Dermis blood vessel endothelial cell (primary cell): ENCODE results near the gene PPP1R13B. TPM values are rescaled to one million over a fixed set of nuclear protein-coding genes. Genes with fewer than 3 reads are reported as not detected.

Experiments used
- DNase-seq: peaks from one replicate; pipeline ENCODE4 v3.0.0; 2010
- total RNA-seq: library from RNA; depleted of rRNA; stranded (reverse); fragments of >200 nt; gene quantifications from 2 replicates; pipeline ENCODE4 v1.2.3, GENCODE V29; 2014

Gene PPP1R13B
- total RNA-seq, 1 donor from 2014 or later = 20.9 TPM

DNA sequence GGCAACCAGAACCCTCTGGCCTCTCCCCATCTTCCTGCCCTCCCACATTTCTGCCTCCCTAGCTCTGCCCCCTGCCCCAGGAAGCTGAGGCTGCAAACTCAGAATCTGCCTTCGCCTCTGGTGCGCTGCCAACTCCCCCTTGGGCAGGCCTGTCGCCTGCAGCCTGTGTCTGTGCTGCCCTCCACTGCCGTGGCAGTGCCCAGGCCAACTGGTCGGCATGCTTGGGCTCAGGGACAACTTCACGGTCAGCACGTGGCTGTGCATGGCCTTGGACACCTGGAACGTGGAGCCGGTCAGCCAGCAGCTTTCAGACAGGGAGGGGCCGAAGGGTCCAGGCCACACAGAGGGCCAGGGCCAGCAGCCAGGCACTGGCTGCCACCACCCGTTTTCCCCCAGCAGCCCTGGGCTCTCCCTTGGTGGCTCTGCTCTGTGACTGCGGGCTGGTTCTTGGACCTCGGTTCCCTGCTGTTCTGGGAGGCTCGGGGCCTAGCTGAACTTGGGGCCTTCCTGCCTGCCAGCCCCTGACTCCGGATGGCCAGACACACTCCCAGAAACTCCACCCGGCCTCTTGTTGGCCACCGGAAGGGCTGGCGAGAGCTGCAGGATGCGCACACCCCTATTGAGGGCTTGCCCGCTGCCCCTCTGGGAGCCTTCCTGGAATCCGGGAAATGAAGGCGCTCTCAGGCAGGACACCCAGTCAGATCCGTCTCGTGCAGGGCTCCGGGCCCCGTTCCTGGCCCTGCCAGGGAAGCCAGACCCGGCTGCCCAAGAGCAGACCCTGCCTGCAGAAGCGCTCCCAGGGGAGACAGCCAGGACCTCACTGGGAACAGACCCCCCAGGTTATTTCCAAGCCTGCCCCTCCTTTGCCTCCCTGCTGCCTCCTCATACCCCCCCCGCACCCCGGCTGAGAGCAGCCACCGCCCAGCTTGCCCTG lies 34.2 kb upstream of the PPP1R13B start:
- DNase-seq = peak; percentile 44

DNA sequence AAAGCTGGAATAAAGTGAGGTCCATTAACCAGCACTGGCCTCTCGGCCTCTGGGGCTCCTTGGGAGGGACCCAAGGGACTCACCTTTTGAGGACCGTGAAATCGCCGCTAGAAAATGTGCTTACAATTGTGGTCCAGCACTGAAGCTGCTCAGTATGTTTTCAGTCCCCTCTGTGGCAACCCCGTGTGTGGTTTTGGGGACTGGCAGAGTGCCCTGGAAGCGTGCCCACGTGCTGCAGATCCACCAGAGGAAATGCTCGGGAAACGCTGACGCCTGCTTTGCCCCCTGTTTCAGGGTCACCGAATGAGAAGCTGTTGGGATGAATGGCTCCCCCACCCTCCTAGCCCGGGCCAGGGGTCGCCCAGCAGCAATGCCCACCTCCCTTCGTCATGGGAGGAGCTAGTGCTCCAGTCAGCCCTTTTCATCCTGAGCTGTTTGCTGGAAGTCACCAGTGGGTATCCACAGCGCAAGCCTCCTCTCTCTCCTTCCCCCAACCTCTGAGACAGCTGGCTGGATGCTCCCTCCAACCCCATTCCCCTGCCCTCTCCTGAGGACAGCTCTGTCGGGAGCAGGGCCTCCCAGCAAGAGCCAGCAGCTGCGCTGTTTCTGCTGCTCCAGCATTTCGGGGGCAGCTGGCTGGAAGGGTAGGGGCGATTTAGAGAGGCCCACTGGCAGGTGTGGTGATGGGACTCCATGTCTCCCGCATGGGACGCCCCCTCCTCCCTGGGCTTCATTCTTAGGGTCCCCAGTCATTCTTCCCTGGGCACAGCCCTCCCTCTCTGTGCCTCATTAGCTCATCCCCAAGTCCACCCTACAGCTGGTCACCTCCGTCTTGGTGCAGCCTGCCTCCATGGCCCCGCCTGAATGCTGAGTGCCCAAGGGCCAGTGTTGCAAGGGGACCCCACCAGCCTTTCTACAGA lies 33.2 kb upstream of the PPP1R13B start:
- DNase-seq = peak; percentile 50

DNA sequence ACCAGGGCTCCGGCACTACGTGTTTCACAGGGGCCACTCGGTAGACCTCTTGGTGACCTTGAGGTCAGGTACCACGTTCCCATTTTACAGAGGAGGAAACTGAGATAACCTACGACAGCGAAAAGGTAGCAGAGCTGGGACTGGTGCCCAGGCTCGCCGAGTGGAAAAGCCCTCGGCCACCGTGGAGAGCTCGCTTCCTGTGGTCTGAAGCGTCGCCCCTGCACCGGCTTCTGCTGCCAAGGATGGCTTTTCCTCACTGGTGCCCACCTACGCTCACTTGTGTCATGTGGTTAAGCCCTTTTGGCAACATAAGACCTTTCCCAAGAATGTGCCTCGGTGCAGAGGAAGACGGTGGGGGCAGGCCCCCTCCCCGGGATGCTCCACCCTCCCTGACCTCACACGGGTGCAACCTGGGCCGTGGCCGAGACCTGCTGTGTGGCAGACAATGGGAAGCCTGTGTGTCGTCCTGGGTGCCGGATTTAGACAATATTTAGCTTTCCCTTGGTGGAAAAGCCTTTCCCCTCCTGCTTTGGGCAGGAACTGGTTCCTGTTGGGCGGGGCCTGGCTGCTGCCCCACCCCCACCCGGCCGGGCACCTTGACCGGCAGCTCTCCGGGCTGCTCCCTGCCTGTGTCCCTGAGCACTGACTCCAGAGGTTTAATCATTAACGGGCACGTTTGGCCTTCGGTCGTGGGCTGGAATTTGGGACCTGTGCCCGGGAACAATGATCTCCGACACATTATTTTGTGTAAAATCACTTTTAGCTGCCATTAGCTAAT lies 32.4 kb upstream of the PPP1R13B start:
- DNase-seq = peak; percentile 31

DNA sequence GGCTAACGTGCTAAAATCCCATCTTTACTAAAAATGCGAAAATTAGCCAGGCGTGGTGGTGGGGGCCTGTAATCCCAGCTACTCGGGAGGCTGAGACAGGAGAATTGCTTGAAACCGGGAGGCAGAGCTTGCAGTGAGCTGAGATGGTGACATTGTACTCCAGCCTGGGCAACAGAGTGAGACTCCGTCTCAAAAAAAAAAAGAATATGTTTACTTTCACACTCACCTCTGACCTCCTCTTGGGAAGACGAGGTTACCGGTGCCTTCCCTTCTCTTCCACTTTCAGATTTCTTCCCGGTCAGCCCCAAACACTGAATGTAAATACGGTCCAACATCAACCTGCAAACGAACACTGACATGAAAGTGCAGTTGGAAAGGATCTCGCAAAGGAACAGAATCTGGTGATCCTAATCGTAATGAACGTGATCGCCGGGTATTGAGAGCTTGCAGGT lies 31.8 kb upstream of the PPP1R13B start:
- no peak for DNase-seq

DNA sequence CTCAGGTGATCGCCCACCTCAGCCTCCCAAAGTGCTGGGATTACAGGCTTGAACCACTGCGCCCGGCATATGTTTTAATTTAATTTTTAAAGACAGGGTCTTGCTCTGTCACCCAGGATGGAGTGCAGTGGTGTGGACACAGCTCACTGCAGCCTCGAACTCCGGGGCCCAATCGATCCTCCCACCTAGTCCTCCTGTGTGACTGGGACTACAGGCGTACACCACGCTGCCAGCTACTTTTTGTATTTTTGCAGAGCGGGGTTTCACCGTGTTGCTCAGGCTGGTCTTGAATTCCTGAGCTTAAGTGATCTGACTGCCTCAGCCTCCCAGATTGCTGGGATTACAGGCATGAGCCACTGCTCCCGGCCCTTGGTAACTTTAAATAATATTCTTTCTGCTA lies 30.8 kb upstream of the PPP1R13B start:
- DNase-seq = no peak

DNA sequence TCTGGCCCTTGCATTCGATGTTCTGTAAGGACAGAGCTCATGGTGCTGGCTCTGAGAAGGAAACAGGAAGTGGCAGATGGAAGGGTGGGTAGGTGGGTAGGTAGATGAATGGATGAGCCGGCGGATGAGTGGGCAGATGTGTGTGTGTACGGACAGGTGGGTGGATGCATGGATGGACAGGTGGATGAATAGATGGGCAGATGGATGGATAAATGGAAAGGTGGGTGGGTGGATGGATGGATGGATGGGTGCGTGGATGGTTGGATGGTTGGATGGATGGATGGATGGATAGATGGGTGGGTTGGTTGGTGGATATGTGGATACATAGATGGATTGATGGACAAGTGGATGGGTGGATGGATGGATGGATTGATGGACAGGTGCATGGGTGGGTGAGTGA lies 27.6 kb upstream of the PPP1R13B start:
- DNase-seq = no peak

DNA sequence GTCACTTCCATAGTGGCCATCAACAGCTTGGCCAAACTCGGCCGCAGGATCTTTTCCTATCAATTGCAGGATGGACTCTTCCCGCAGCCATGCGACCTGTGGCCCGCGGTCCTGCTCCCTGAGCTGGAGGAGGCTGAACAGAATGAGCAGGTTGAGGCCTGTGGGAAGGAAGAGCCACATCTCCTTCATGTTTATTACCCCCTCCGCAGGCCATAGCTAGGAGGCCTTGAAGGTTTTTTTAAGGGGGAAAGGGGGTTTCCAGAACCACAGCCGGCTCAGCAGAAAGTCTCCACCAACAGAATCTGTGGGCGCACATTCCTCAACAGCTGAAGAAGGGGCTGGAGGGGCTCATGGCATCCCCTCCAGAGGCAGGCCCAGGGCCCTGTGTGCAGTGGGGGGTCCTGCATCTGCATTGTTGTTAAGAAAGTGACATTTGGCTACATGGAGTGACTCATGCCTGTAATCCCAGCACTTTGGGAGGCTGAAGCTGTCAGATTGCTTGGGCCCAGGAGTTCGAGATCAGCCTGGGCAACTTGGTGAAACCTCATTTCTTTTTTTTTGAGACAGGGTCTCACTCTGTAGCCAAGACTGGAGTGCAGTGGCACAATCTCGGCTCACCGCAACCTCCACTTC lies 25.2 kb upstream of the PPP1R13B start:
- DNase-seq = no peak

DNA sequence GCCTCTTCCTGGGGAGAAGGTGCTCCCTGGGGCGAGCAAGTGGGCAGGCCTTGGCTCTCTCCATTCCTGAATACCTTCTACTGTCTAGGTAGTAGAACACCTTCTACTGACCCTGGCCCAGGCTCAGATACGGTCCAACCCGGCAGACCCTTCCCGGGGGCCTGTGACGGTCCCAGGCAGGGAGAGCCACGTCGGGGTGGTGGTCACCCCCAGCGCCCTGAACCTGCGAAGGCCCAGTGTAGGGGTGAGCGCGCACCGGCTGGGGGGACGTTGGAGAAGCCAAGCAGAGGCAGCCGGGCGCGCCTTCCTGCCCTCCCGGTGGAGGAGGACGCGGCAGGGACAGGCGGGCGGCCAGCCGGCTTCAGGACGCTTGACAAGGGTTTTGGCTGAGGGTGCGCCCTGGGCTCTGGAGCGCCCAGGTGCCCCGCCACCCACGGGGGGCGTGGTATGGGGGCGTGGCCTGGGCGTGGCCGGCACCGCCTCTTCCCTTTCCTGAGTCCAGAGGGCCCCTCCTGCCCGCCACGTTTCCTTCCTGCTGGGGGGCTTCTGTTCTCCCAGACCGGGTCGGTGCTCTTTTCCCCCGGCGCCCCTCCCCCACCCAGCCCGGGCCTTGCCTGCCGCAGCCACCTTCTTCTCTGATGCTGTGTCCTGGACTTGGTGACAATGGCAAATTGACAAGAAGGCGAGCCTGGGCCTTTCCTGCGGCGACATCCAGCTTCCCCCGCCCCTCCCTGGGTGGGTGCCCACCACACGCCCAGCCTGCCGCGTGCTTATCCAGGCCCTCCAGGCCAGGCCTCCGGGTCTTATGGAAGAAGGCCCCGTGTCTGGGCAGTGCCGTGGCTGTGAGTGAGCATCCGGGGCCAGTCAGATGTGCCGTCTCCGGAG lies 24.5 kb upstream of the PPP1R13B start:
- DNase-seq = peak; percentile 37

DNA sequence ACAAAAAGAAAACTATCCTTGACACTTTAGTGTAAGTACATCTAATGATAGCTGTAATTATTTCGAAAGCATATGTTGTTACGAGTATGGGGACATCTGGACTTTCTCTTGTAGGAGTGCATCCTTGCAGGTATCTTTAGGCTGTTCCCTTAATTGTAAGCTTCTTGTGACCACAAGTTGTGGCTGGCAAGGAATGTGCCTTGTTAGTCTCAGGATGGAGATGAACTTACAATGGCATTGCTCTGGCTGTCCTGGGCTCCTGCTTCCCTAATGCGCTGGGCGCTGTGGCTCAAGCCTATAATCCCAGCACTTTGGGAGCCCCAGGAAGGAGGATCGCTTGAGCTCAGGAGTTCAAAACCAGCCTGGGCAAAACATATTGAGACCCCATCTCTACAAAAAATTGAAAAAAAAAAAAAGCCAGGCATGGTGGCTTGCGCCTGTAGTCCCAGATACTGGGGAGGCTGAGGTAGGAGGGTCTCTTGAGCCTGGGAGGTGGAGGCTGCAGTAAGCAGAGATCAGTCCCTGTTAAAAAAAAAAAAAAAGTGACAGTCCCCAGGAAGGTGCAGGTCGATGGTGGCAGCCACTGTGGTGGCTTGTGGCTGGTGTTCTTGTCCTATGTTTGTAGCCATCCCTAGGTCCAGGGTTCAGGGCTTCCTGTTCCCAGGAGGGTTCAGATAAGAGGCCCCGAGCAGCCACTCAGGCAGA lies 23.7 kb upstream of the PPP1R13B start:
- no peak for DNase-seq

DNA sequence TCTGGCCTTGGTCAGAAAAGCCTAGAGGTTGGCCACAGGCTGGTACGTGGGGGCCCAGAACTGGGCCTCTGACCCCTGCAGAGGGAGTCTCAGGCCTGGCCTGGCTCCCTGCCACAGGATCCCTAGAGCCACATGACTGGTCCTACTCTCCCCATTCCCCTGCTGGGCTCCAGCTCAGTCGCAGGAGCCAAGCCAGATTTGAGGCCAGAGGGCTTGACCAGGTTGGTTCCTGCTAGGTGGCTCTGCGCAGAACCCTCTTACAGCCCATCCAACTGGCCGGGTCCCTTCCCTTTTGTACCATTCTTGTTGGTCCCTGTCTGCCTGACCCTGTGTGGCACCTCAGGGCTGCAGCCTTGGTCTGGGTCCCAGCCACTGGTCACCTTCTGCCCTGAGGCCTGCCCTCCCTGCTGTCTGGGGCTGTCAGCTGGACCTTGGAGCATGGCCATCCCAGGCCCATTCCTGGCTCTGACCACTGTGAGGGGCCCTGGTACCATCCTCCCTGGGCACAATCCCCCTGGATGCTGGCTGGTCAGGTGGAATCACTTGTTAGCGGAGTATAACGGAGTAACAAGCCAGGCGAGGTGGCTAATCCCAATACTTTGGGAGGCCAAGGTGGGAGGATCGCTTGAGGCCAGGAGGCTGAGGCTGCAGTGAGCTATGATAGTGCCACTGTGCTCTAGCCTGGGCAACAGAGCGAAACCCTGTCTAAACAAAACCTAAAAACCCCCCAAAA lies 22.9 kb upstream of the PPP1R13B start:
- DNase-seq = no peak

DNA sequence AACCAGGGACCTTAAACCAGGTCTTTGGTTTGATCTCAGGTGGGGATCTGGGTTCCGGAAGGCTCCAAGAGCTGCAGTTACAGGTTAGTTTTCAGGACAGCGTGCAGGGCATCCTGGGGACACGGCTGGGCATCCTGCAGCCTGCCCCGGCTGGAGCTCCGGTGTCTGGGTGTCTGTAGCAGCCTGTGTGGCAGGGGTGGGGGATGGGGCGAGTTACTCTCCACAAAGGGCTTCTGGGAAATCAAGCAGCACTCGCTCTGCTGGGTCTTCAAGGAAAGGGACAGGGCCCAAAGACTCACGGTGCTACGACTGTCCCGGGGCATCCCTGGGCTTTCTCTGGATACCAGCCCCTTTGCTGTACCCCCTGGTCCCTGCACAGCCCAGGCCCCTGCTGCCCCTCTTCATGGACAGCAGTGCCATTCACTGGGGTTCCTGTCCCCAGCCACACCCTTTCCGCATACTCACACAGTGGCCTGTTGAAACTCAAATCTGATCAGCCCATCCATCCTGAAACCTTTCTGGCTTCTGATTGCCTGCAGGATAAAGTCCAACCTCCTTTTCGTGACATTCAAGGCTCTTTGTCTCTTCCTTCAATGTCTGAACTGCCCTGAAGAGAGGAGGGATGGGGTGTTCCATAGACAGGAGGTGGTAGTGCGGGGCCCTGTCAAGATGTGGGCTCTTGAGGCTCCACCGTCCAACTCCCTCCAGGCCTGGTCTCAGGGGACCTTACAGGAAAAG lies 22.2 kb upstream of the PPP1R13B start:
- DNase-seq = no peak

DNA sequence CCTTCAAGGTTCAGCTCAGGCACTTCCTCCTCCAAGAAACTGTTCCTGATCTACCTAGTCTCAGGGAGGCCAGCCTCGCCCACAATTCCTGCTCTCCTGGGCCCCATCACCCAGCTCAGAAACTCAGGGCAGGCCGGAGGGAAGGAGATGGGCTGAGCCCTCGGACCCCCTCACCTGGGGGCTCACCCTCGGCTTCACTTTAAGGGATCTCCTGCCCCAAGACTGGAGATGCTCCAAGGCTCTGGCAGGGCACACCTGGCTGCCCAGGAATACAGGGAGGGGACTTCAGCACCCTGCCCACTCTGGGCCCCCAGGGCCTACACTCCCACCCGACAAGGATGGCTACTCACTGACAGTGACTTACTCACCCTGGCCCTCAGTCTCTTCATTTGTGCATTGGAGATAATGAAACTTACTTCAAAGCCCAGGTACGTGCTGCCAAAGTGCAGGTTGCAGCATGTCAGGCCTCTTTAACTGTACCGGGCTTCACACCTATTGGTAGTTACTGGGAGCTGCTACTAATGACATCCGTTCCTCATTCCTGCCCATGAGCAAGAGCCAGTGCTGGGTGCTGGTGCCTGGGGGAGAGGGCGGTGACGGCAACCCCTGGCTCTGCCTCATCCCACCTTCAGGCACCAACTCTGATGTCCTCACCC lies 21.0 kb upstream of the PPP1R13B start:
- no peak for DNase-seq

DNA sequence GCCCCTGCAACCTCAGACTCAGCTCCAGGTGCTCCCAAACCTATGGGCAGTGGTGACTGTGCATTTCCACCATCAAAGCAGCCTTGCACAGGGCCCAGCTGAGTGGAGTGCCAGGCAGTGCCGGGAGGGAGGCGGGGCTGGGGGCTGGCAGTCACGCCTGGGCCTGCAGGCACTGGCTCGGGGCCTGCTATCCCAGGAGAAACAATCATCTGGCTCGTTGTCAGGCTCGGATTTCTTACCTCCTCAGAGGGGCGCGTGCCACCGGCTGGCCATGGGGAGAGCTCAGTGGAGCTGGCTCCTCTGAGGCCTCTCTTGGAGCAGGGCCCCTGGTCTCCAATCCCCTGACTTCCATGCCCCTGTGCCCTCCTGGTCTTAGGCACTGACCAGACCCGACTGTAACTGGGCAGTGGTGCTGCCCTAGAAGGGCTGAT lies 20.2 kb upstream of the PPP1R13B start:
- no peak for DNase-seq

DNA sequence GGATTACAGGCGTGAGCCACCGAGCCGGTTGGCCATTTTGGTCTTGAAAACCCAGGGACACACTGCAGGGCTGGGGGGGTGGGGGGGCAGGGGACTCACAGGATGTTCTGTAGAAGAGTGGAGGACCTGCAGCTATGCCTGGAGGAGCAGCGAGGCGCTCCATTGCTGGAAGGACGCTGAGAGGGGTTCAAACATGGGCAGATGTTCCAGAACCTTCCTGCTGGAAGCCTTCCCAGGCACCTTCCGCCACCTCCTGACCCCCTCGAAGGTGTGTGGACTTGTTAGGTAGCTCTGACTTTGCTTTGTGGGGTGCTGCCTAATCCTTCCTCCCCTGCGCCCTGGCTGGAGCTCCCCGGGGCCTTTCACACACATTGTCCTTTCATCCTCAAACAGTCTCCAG lies 19.6 kb upstream of the PPP1R13B start:
- DNase-seq = no peak

DNA sequence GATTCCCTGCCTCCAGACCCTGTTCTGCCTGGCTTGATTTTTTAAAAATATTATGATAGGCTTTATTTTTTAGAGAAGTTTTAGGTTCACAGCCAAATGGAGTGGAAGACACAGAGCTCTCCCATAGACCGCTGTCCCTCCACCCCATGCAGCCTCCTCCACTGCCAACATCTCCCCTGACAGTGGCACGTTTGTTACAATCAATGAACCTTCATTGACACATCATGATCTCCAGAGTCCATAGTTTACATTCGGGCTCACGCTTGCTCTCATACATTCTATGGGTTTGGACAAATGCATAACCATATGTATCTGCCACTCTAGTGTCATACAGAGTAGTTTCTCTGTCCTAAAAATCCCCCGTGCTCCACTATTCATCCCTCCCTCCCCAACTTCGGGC lies 15.9 kb upstream of the PPP1R13B start:
- DNase-seq = no peak

DNA sequence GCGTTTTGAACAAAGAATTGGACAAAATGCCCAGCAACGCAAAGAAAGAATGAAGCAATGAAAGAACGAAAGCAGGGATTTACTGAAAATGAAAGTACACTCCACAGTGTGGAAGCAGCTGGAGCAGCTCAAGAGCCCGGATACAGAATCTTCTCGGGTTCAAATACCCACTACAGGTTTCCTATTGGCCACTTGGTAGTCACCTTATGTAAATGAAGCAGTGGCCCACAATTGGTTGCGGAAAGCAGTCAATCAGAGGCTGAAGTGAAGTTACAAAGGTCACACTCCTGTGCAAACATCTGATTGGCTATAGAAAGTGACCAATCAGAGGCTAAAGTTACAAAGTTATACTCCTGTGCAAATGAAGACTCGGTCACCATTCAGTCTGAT lies 15.0 kb upstream of the PPP1R13B start:
- DNase-seq = no peak

DNA sequence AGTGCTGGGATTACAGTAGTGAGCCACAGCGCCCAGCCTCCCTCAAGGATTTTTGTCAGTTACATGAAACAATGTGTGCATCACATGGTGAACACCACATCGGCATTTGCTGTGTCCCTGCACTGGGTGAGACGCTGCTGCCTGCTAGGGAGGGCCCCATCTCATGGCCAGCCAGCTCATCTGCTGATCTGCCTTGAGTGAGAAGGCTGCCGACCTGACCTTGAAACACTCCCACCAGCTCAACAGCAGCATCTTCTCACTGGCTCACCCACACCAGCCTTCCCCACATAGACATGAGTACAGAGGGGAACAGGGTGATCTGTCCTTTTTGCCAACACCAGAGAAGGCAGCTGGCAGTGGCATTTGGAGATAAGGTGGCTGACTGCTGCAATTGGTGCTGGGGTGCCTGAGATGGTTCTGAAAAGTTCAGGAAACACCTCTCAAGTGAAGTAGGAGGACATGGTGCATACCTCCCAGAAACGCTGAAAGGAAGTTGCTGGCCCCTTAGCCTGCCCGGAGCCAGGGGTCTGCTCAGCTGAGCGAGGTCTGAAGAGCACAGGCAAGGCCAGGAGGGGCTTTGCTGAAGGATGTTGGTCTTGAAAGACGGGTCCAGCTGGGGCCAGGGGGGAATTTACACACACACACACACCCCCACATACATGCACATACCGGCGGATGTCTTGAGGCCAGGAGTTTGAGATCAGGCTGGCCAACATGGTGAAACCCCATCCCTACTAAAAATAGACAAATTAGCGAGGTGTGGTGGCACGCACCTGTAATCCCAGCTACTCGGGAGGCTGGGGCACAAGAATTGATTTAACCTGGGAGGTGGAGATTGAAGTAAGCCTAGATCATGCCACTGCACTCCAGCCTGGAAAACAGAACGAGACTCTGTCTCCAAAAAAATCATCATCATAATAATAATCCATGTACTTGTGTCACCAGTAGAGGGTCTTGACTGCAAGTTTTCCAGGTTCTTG lies 14.3 kb upstream of the PPP1R13B start:
- DNase-seq = no peak
